Right forelimb (tissue), 1 donor: ENCODE results near the gene TMEM59.
A peak's percentile ranks its signal among the peaks of the same experiment; 100 is the strongest.
"Not testable (repeated sequence)": the region's sequence is repeated elsewhere in the genome, so short reads cannot be mapped to it uniquely, and the experiment has no call there.

Experiments used
- DNase-seq: peaks from one replicate; pipeline ENCODE4 v3.0.0-alpha.2; 2018

TMEM59 gene

DNA sequence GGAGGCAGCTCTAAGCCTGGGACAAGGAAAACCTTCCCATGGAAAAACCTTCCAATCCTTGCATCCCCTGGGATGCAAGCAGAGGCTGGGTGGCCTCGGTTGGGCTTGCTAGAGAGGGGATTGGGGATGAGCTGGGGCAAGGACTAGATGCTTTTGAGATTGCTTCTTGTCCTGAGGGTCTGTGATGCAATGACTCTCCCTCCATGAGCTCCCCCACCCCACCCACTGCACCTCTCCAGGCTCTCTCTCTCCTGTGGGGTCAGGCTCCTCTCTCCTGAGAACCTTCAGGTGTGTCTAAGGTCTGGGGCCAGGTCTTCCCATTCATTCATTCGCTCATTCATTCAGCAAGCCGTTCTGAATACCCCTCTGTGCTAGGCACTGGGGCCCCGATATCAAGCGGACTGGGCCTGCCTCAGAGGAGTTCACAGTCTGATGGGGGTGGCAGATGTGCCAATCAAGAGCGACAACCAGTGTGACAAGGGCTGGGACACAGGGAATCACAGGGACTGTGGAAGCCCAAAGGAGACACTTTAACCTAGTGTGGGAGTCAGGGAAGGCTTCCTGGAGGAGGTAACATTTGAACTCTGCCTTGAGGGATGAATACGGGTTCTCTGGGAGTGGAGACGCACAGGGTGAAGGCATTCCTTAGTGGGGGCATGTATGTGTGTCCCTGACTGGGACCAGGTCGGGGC lies 41.5 kb downstream of the TMEM59 start:
- DNase-seq = no peak

GRCh38 chr1:54010415-54011117 lies 42.4 kb downstream of the TMEM59 start:
- DNase-seq = no peak

GRCh38 chr1:54009406-54009805 lies 43.6 kb downstream of the TMEM59 start:
- no peak for DNase-seq

GRCh38 chr1:54008876-54009275 lies 44.1 kb downstream of the TMEM59 start:
- no peak for DNase-seq

DNA sequence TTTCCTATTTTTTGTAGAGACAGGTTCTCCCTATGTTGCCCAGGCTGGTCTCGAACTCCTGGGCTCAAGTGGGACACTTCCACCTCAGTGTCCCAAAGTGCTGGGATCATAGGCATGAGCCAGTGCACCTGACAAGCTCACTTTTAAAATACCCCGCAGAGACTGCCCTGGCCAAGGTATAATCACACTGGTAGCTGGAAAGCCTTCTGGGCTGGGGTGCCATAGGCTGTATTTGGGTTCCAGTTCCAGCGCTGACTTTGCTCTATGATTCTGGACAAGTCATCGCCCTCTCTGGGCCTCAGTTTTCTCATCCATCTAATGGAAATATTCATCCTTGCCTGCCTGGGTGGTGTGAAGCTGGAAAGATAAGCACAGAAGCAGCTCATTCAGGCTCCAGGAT lies 45.4 kb downstream of the TMEM59 start:
- DNase-seq = no peak

- DNase-seq = no peak
These were observed 46.5 kb downstream of the TMEM59 start for GRCh38 chr1:54006508-54006907.

DNA sequence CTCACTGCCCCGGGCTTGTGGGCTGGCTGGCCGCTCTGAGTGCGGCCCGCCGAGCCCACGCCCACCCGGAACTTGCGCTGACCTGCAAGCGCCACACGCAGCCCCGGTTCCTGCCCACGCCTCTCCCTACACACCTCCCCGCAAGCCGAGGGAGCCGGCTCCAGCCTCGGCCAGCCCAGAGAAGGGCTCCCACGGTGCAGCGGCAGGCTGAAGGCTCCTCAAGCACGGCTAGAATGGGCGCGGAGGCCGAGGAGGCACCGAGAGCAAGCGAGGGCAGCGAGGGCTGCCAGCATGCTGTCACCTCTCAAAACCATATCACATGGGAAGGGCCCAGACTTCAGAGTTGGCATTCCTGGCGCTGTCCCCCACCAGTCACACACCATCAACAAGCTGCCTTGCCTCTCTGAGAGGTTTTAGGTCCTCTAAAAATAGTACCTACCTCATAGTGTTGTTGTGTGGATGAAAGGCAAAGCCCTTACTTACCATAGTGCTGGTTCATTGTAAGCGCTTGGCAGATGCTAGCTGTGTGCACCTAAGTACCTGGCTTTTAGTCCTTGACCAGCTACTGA lies 48.4 kb downstream of the TMEM59 start:
- DNase-seq = no peak

GRCh38 chr1:54003750-54004480 lies 49.1 kb downstream of the TMEM59 start:
- not testable (repeated sequence) for DNase-seq

DNA sequence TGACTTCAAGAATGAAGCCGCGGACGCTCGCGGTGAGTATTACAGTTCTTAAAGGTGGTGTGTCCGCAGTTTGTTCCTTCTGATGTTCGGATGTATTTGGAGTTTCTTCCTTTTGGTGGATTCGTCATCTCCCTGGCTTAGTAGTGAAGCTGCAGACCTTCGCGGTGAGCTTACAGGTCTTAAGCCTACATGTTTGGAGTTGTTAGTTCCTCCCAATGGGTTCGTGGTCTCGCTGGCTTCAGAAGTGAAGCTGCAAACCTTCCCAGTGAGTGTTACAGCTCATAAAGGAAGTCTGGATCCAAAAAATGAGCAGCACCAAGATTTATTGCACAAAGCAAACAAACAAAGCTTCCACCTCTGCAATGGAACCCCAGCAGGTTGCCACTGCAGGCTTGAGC lies 49.8 kb downstream of the TMEM59 start:
- DNase-seq = no peak

GRCh38 chr1:54002544-54003248 lies 50.3 kb downstream of the TMEM59 start:
- no peak for DNase-seq

DNA sequence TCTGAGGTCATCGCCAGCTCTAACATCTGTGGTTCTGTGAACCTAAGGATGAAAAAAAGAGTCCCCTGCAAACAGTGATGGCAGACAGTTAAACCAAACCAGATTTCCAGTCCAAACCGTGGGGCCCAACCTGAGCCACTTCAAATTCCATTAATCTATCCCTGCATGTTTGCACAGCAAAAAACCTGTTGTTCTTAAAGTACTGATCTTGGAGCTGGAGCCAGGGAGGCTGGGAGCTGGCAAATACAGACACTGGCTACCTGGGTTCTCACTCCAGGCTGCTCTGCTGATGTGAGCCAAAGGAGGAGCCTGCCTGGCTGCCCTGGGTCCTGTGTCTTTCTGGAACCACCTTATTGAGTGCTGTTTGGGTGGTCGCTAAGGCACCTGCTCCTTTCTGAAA lies 51.4 kb downstream of the TMEM59 start:
- DNase-seq = no peak

- DNase-seq = no peak
These were observed 53.1 kb downstream of the TMEM59 start for GRCh38 chr1:53999920-54000319.

DNA sequence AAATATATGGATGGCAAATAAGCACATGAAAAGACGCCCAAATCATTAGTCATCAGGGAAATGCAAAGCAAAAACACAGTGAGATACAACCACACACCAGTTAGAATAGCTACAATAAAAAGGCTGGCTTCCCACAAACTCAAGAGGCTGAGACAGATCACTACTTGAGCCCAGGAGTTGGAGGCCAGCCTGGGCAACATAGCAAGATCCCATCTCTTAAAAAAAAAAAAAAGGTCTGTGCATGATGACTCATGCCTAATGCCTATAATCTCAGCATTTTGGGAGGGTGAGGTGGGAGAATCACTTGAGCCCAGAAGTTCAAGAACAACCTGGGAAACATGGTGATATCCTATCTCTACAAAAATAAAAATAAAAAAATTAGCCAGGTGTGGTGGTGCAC lies 54.8 kb downstream of the TMEM59 start:
- DNase-seq = no peak

- DNase-seq = no peak
These were observed 57.3 kb downstream of the TMEM59 start for GRCh38 chr1:53995683-53996082.

GRCh38 chr1:53994516-53994915 lies 58.5 kb downstream of the TMEM59 start:
- DNase-seq = not testable (repeated sequence)

DNA sequence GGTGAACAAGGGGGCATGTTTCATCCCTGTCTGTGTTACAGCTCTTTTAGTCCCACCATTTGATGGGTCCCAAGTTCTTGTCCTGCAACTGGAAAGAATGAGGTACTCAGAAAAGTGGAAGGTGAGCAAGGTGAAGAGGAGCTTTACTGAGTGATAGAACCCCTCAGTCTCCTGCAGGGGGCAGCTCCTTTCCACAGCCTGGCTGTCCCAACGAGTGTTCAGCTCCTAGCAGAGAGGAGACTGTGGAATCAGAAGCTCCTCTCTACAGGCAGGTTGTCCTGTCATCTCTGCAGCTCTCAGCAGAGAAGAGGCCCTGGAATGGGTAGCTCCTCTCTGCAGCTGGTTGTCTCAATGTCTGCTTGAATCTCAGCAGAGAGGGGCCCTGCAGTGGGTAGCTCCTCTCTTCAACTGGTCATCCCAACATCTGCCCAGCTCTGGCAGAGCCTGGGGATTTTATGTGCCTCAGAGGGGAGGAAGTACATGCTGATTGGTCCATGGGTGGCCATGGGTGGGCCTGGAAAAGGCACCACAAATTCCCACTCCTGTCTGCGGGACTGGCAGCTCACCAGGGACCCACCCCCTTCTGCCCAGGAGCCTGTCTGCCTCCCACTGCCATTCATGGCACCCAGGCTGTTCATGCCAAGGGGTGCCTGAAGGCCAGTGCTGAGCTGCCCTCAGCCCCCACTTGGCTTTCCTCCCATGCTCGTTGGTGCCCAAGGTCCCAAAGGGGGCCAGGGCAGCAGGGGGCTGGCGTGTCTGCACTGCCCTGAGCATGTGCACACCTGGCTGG lies 60.7 kb downstream of the TMEM59 start:
- no peak for DNase-seq

GRCh38 chr1:53987880-53988279 lies 65.1 kb downstream of the TMEM59 start:
- DNase-seq = no peak

- no peak for DNase-seq
These were observed 66.5 kb downstream of the TMEM59 start for GRCh38 chr1:53986458-53986857.

DNA sequence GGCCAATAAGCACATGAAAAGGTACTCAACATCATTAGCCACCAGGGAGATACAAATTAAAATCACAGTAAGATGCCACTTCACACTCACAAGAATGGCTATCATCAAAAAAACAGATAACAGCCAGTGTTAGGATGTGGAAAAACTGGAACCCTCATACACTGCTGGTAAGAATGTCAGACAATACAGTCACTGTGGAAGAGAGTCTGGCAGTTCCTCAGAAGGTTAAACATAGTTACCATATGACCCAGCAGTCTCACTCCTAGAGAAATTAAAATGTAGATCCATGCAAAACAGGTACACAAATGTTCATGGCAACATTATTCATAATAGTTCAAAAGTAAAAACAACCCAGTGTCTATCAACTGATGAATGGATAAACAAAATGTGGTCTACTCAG lies 68.3 kb downstream of the TMEM59 start:
- DNase-seq = no peak

- no peak for DNase-seq
These were observed 70.3 kb downstream of the TMEM59 start for GRCh38 chr1:53982763-53983104.

- DNase-seq = peak; percentile 69
These were observed 70.8 kb downstream of the TMEM59 start for GRCh38 chr1:53982034-53982762.

- no peak for DNase-seq
These were observed 71.8 kb downstream of the TMEM59 start for GRCh38 chr1:53981220-53981619.
